Measurements from ENCODE around the gene ADCY7.
"Not testable (repeated sequence)": the region's sequence is repeated elsewhere in the genome, so short reads cannot be mapped to it uniquely, and the experiment has no call there.

Gene ADCY7

DNA sequence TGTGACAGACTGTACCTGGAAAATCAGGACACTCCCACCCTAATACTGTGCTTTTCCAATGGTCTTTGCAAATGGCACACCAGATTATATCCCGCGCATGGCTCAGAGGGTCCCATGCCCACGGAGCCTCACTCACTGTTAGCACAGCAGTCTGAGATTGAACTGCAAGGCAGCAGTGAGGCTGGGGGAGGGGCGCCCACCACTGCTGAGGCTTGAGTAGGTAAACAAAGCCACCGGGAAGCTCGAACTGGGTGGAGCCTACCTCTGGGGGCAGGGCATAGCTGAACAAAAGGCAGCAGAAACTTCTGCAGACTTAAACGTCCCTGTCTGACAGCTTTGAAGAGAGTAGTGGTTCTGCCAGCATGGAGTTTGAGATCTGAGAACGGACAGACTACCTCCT lies 77.2 kb downstream of the ADCY7 start:
- not testable (repeated sequence) for DNase-seq

DNA sequence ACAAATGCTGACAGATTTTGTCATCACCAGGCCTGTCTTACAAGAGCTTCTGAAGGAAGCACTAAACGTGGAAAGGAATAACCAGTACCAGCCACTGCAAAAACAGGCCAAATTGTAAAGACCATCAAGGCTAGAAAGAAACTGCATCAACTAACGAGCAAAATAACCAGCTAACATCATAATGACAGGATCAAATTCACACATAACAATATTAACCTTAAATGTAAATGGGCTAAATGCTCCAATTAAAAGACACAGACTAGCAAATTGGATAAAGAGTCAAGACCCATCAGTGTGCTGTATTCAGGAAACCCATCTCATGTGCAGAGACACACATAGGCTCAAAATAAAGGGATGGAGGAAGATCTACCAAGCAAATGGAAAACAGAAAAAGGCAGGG lies 78.9 kb downstream of the ADCY7 start:
- not testable (repeated sequence) for DNase-seq

- DNase-seq: no peak
Measured at GRCh38 chr16:50351116-50351515, 84.8 kb downstream of the ADCY7 start.

DNA sequence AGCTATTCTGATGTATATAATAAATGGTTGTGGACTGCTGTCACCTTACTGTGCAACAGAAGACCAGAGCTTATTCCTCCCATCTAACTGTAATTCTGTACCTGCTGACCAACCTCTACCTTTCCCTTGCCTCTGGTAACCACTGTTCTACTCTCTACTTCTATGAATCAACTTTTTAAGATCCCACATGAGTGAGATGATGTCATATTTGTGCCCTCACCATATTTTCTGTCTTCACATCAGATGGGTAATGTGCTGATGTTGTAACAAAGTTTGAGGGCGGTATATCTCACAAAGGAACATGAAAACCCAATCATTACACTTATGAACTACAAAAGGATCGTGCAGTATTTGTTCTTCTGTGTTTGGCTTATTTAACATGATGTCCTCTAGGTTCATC lies 85.6 kb downstream of the ADCY7 start:
- no peak for DNase-seq

- DNase-seq: no peak
Measured at GRCh38 chr16:50354082-50354481, 87.7 kb downstream of the ADCY7 start.

- no peak for DNase-seq
Measured at GRCh38 chr16:50354629-50355456, 88.5 kb downstream of the ADCY7 start.

DNA sequence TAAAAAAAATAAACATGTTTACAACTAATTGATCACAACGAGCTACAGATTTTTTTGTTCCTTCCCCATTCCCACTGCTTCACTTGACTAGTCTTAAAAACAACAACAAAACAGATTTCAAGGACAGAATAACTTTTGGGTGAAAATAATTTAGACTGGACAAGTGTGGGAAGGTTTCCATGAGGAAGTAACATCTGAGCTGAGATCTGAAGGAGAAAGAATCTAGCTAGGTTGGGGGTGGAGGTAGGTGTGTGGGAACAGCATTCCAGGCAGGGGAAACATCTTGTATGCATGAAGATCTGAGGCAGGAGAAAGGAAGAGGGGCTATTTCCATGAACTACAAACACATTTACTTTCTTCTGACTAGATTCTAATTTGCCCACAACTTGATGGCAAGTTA lies 93.3 kb downstream of the ADCY7 start:
- no peak for DNase-seq

DNA sequence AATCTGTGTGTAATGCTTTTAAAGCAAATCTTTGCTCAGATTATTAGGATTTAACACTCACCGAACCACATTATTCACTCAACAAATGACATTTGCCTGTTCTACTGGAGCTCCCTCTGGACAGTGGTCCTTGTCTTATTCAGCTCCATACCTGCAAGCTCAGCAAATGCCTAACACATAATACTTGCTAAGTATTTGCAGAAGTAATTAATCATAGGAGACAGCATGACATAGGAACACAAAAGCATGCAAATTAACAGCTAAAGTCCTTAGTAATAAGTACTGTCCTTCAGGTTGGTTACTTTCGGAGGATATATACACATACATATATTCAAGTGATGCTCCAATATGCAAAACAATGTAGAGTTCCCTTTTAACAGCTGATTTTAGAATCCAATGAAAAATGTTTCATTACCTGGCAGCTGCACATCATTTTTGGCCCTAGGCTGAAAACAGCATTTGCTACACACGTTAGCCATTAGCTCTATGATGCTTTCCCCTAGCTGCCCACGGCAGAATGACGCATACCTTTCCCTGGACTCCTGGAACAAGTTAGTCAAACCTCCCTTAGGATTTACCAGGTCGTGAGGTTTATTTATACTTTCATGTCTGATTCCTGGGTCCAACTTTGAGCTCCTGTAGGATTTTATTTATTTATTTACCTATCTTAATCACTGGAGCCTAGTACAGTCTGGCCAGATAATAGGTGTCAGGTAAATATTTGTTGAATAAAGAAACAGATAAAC lies 93.9 kb downstream of the ADCY7 start:
- DNase-seq: no peak

DNA sequence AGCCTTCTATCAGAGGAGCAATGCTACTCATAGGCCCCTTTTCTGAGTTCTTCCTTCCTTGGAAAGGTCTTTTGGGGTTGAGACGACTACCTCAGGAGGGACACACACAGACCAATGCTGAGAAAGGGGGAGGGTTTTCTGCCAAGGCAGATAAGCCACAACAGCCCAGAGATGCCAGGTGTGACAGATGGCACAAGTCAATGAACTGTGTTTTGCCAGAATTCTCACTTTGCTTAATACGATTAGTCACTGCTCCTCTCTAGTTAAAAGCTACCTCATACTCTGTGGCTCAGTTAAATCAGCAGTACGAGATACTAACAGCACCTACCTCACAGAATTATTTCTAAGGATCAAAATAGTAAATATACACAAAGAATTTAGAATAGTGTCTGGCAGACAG lies 94.4 kb downstream of the ADCY7 start:
- DNase-seq: no peak

GRCh38 chr16:50363656-50364055 lies 97.3 kb downstream of the ADCY7 start:
- no peak for DNase-seq

- no peak for DNase-seq
Measured at GRCh38 chr16:50365791-50366575, 99.6 kb downstream of the ADCY7 start.
